Endothelial cell of umbilical vein (primary cell): ENCODE measurements around the gene C5. TPM values are rescaled to one million over a fixed set of nuclear protein-coding genes. Genes with fewer than 3 reads are reported as not detected.

Experiments used
- BruUV-seq: library from RNA; stranded (reverse); fragments of 400-500 nt; replicated peaks from 2 replicates; lab custom pipeline; 2021; lab: Mats Ljungman, UMichigan
- CTCF ChIA-PET: fragments of 300-600, 350-600 bp; sonication (Branson Sonifier 250); formaldehyde crosslinking; loops from one replicate; lab custom pipeline; 2021; ENCODE audit warnings: antibody characterized with exemption, inconsistent platforms; lab: Charles Lee
- POLR2A ChIA-PET: fragments of 300-600, 350-600 bp; sonication (Branson Sonifier 250); formaldehyde crosslinking; loops from one replicate; lab custom pipeline; 2021; ENCODE audit warnings: antibody characterized with exemption, inconsistent platforms; lab: Charles Lee
- DNase-seq: peaks from one replicate; pipeline ENCODE4 v3.0.0-alpha.2; 2011; ENCODE audit warnings: low read depth, low spot score
- FAIRE-seq: peaks from 2 replicates; lab custom pipeline; 2011; peaks lifted over from hg19 to GRCh38; lab: Jason Lieb, UNC
- H2AFZ ChIP-seq: 2 replicates; pipeline ENCODE4 v1.6.0; 2012; ENCODE audit warnings: low read depth, low read length, control low read depth, inconsistent platforms
- H3K27ac ChIP-seq: 2 replicates; pipeline ENCODE4 v1.5.1; 2011; ENCODE audit warnings: low read depth, mild to moderate bottlenecking, control low read depth, low read length, moderate library complexity; ENCODE audit not compliant: insufficient read depth
- H3K27me3 ChIP-seq, 2 experiments: 2 replicates each; pipeline versions ENCODE4 v1.6.0 to v1.6.1; 2011; ENCODE audit warnings: low read length in 2 of 2, mixed read lengths in 1 of 2; ENCODE audit not compliant: control insufficient read depth in 2 of 2, insufficient read depth in 2 of 2
- H3K36me3 ChIP-seq, 2 experiments: 2 replicates in 1 of 2; 3 replicates in 1 of 2; pipeline ENCODE4 v1.5.1; 2011; ENCODE audit warnings: low read length in 2 of 2, mild to moderate bottlenecking in 1 of 2, moderate library complexity in 1 of 2; ENCODE audit not compliant: control insufficient read depth in 2 of 2, insufficient read depth in 2 of 2; ENCODE audit errors: extremely low read depth in 1 of 2
- H3K4me1 ChIP-seq: 3 replicates; pipeline ENCODE4 v1.5.1; 2011; ENCODE audit warnings: mild to moderate bottlenecking, low read length; ENCODE audit not compliant: control insufficient read depth, insufficient read depth; ENCODE audit errors: extremely low read depth
- H3K4me2 ChIP-seq: 2 replicates; pipeline ENCODE4 v1.6.1; 2011; ENCODE audit warnings: low read length, control low read depth, mixed read lengths; ENCODE audit not compliant: insufficient read depth
- H3K4me3 ChIP-seq, 3 experiments: fragments of 200-600 bp in 1 of 3; sonication (generic), shearing (Covaris generic) in 1 of 3; replicated peaks in 1 of 3; 2 replicates each; pipeline ENCODE4 v1.5.1; 2011 to 2016; ENCODE audit warnings: control low read depth in 3 of 3, low read length in 3 of 3, mild to moderate bottlenecking in 2 of 3, inconsistent platforms in 1 of 3, low read depth in 1 of 3, moderate library complexity in 1 of 3; ENCODE audit not compliant: insufficient read depth in 1 of 3
- H3K79me2 ChIP-seq: 2 replicates; pipeline ENCODE4 v1.6.0; 2012; ENCODE audit warnings: low read length, inconsistent platforms; ENCODE audit not compliant: control insufficient read depth, insufficient read depth
- H3K9ac ChIP-seq: replicated peaks from 2 replicates; pipeline ENCODE3; 2011; ENCODE audit warnings: low read length, control low read depth; ENCODE audit not compliant: insufficient read depth; ENCODE audit errors: extremely low read depth
- H3K9me1 ChIP-seq: replicated peaks from 3 replicates; pipeline ENCODE4 v1.6.0; 2011; ENCODE audit warnings: mild to moderate bottlenecking, low read length; ENCODE audit not compliant: control insufficient read depth, insufficient read depth; ENCODE audit errors: extremely low read depth
- H3K9me3 ChIP-seq: replicated peaks from 2 replicates; pipeline ENCODE4 v1.5.1; 2012; ENCODE audit warnings: low read length, inconsistent platforms; ENCODE audit not compliant: control insufficient read depth, insufficient read depth
- H4K20me1 ChIP-seq: replicated peaks from 2 replicates; pipeline ENCODE3; 2011; ENCODE audit warnings: mild to moderate bottlenecking, low read length; ENCODE audit not compliant: control insufficient read depth, insufficient read depth; ENCODE audit errors: extremely low read depth
- CTCF ChIP-seq, 2 donors: IDR thresholded peaks; 1 replicate in 1 of 2; 2 replicates in 1 of 2; pipeline ENCODE4 v1.5.1; 2011; ENCODE audit warnings: low read length in 2 of 2, mild to moderate bottlenecking in 2 of 2, moderate library complexity in 2 of 2, control low read depth in 1 of 2, inconsistent platforms in 1 of 2, low read depth in 1 of 2; ENCODE audit not compliant: insufficient read depth in 1 of 2; ENCODE audit errors: extremely low read depth in 1 of 2
- EZH2 ChIP-seq: IDR thresholded peaks from 2 replicates; pipeline ENCODE4 v1.6.1; 2012; ENCODE audit warnings: borderline replicate concordance, low read depth, mild to moderate bottlenecking, moderate library complexity, low read length, inconsistent platforms; ENCODE audit not compliant: severe bottlenecking
- FOS ChIP-seq: IDR thresholded peaks from 2 replicates; pipeline ENCODE4 v1.6.1; 2011; ENCODE audit warnings: mild to moderate bottlenecking, low read length, moderate library complexity, borderline replicate concordance; ENCODE audit not compliant: insufficient read depth
- GATA2 ChIP-seq: IDR thresholded peaks from 2 replicates; pipeline ENCODE4 v1.7.0; 2011; ENCODE audit warnings: low read depth, mild to moderate bottlenecking, moderate library complexity, mixed read lengths, low read length; ENCODE audit not compliant: insufficient read length, insufficient read depth
- JUN ChIP-seq: IDR thresholded peaks from 2 replicates; pipeline ENCODE4 v1.6.1; 2011; ENCODE audit warnings: borderline replicate concordance, low read depth; ENCODE audit not compliant: insufficient read length, insufficient read depth
- MAX ChIP-seq: IDR thresholded peaks from 2 replicates; pipeline ENCODE4 v1.6.1; 2011; ENCODE audit not compliant: insufficient read depth, insufficient read length
- MYC ChIP-seq: IDR thresholded peaks from one replicate; pipeline ENCODE4 v1.6.1; 2011; ENCODE audit warnings: mild to moderate bottlenecking, low read depth, low read length
- POLR2A ChIP-seq: IDR thresholded peaks from 2 replicates; pipeline ENCODE4 v1.6.1; 2012; ENCODE audit warnings: low read depth, mild to moderate bottlenecking, control low read depth, low read length
- POLR2AphosphoS5 ChIP-seq: IDR thresholded peaks from 2 replicates; pipeline ENCODE4 v1.6.1; 2012; ENCODE audit warnings: low read depth, mild to moderate bottlenecking, control low read depth, low read length, moderate library complexity; ENCODE audit not compliant: insufficient read depth
- dilution Hi-C: fragments of 300-500 bp; cut with MboI; formaldehyde crosslinking; loops from one replicate; pipeline ENCODE4 v1.15.0; 2019; ENCODE audit warnings: low sequenced_read_pairs; ENCODE audit not compliant: extremely low pct_ligation_motif_present
- intact Hi-C: fragments of 100-400 bp; cut with micrococcal nuclease; formaldehyde crosslinking; loops from one replicate; pipeline ENCODE4 v1.10.0; 2022
- polyA plus RNA-seq, 4 experiments: library from polyadenylated mRNA; depleted of rRNA in 3 of 4; stranded (reverse) in 3 of 4; unstranded in 1 of 4; fragments of >200 nt; gene quantifications; 2 replicates each; pipeline versions ENCODE4 v1.2.1 to v1.2.3, GENCODE V29; 2011 to 2012; ENCODE audit warnings: missing spikeins in 1 of 4
- total RNA-seq: library from RNA; stranded (reverse); gene quantifications from 2 replicates; pipeline ENCODE4 v1.2.3, GENCODE V29; 2021

The C5 gene
- total and polyA plus RNA-seq, 2 donors (not counting 3 experiments of a cell fraction or from before 2014, with no cell fraction given) = 0.79 to 1.6 TPM

GRCh38 chr9:120936011-120936763 is 113.9 kb downstream of the C5 start:
- no peaks in the 10 kb centered on the region for H3K27me3 ChIP-seq
- no peaks in the 10 kb centered on the region for H3K9me3 ChIP-seq
- FAIRE-seq = peak; percentile 91
- H3K4me2 ChIP-seq = peak overlapping the region; percentile 23
- peak overlapping the region; percentile 72 for H3K27ac ChIP-seq
- BruUV-seq = no TSS peak
- ChIA-PET POLR2A (no interaction called here), CTCF (interaction anchor here (0.7 to 3.9 kb wide), 20 partner anchors 10 to 316 kb away, joined by 3 to 38 read pairs (median 4); partner anchors contain the start of genes FBXW2 and PHF19)
- dilution Hi-C loops (no loop called here), intact Hi-C loops (loop anchor here (1.0 to 5.0 kb wide), 9 partner anchors 44 to 317 kb away; partner anchors contain the start of genes CNTRL and FBXW2)
- peak overlapping the region; percentile 16 for H2AFZ ChIP-seq
- TF ChIP-seq MAX (no peak), CTCF (IDR thresholded peaks at IDR 0.05; ENCODE audit: extremely low read depth in 1 of 2, insufficient read depth in 1 of 2, low read depth in 1 of 2, low read length in 2 of 2) (peak; percentile 89 to 90), POLR2A (no peak), GATA2 (no peak), MYC (no peak), POLR2AphosphoS5 (peak; percentile 32), EZH2 (no peak), FOS (no peak), JUN (no peak)
- no peaks in the 10 kb centered on the region for H3K79me2 ChIP-seq
- no peaks in the 10 kb centered on the region for H4K20me1 ChIP-seq
- DNase-seq = peak; percentile 95
- peak overlapping the region; percentile 40 for H3K9ac ChIP-seq
- no peak overlapping the region for H3K4me3 ChIP-seq
- H3K9me1 ChIP-seq = no peaks in the 10 kb centered on the region
- no peaks in the 10 kb centered on the region for H3K36me3 ChIP-seq
- H3K4me1 ChIP-seq = peaks cover 58% of the 10 kb centered on the region
